ENCODE measurements around the gene HOXC6. TPM values are rescaled to one million over a fixed set of nuclear protein-coding genes. Genes with fewer than 3 reads are reported as not detected.

HOXC6 gene
- total RNA-seq, 3 donors from 2014 or later, result 3.3 to 4.1 (median 4.0) TPM

DNA sequence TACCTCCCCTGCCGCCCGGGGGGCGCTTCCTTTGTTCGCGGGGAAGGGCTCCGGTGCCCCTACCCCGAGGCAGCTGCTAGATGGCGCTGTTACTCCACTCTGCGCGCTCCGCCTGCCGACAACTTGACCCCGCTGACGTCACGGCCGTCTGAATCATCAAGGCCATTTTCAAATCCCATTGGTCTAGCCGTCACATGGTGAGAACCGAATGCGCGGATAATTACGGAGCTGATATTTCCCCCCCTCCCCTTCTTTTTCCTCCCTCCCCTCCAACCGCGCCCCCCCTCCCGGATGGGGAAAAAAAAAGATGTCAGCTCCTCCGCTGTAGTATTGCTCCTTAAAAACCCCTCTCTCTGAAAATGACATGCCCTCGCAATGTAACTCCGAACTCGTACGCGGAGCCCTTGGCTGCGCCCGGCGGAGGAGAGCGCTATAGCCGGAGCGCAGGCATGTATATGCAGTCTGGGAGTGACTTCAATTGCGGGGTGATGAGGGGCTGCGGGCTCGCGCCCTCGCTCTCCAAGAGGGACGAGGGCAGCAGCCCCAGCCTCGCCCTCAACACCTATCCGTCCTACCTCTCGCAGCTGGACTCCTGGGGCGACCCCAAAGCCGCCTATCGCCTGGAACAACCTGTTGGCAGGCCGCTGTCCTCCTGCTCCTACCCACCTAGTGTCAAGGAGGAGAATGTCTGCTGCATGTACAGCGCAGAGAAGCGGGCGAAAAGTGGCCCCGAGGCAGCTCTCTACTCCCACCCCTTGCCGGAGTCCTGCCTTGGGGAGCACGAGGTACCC is 43.1 kb upstream of the HOXC6 start, which contains the start of gene HOXC10:
Gene HOXC10, plus strand, starts transcription at position 246 of the 791 bp plus-strand sequence. Its CDS starts 114 bp downstream, at position 360.
- intact Hi-C loops (cut with DNase I; ENCODE audit: low total_unique reads), result no loop called here
- TF ChIP-seq POLR2A (IDR thresholded peaks at IDR 0.05) (no peak), POLR2AphosphoS5 (IDR thresholded peaks at IDR 0.05) (peak in 1 of 3 donors; percentile 31)
- TF ChIP-seq, protein P1, sequence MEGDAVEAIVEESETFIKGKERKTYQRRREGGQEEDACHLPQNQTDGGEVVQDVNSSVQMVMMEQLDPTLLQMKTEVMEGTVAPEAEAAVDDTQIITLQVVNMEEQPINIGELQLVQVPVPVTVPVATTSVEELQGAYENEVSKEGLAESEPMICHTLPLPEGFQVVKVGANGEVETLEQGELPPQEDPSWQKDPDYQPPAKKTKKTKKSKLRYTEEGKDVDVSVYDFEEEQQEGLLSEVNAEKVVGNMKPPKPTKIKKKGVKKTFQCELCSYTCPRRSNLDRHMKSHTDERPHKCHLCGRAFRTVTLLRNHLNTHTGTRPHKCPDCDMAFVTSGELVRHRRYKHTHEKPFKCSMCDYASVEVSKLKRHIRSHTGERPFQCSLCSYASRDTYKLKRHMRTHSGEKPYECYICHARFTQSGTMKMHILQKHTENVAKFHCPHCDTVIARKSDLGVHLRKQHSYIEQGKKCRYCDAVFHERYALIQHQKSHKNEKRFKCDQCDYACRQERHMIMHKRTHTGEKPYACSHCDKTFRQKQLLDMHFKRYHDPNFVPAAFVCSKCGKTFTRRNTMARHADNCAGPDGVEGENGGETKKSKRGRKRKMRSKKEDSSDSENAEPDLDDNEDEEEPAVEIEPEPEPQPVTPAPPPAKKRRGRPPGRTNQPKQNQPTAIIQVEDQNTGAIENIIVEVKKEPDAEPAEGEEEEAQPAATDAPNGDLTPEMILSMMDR (IDR thresholded peaks at IDR 0.05), result peak in 2 of 3 donors; percentile 33 to 43

DNA sequence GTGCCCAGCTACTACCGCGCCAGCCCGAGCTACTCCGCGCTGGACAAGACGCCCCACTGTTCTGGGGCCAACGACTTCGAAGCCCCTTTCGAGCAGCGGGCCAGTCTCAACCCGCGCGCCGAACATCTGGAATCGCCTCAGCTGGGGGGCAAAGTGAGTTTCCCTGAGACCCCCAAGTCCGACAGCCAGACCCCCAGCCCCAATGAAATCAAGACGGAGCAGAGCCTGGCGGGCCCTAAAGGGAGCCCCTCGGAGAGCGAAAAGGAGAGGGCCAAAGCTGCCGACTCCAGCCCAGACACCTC is 42.6 kb upstream of the HOXC6 start:
- Histone ChIP-seq H3K27me3 (peaks cover 7 to 95% of the 10 kb centered on the region in 2 donors), H3K4me1 (peaks cover 0 to 8% of the 10 kb centered on the region in 2 donors), H3K36me3 (no peaks in the 10 kb centered on the region), H3K9me3 (no peaks in the 10 kb centered on the region), H3K4me3 (peak overlapping the region; percentile 52 to 69 (median 54)), H3K27ac (peak overlapping the region; percentile 50 to 84)
- intact Hi-C loops (cut with DNase I; ENCODE audit: low total_unique reads), result no loop called here
- no peak for DNase-seq (ENCODE audit: low spot score in 2 of 2)
- no peak for TF ChIP-seq POLR2AphosphoS5 (IDR thresholded peaks at IDR 0.05)
- TF ChIP-seq POLR2A (IDR thresholded peaks at IDR 0.05), result no peak
- TF ChIP-seq, protein P1 (IDR thresholded peaks at IDR 0.05), result no peak

More for the DNA sequence above, 43.1 kb upstream of the HOXC6 start, which contains the start of gene HOXC10:
- DNase-seq (ENCODE audit: low spot score in 2 of 2), result peak; percentile 87 to 92
- Histone ChIP-seq H3K4me3 (peak within 1 kb of the TSS; percentile 52 to 69 (median 54)), H3K36me3 (no peaks in the 10 kb centered on the region), H3K9me3 (no peaks in the 10 kb centered on the region), H3K27ac (peak within 1 kb of the TSS; percentile 50 to 84), H3K4me1 (peaks cover 0 to 8% of the 10 kb centered on the region in 2 donors), H3K27me3 (peaks cover 4 to 91% of the 10 kb centered on the region in 2 donors)

DNA sequence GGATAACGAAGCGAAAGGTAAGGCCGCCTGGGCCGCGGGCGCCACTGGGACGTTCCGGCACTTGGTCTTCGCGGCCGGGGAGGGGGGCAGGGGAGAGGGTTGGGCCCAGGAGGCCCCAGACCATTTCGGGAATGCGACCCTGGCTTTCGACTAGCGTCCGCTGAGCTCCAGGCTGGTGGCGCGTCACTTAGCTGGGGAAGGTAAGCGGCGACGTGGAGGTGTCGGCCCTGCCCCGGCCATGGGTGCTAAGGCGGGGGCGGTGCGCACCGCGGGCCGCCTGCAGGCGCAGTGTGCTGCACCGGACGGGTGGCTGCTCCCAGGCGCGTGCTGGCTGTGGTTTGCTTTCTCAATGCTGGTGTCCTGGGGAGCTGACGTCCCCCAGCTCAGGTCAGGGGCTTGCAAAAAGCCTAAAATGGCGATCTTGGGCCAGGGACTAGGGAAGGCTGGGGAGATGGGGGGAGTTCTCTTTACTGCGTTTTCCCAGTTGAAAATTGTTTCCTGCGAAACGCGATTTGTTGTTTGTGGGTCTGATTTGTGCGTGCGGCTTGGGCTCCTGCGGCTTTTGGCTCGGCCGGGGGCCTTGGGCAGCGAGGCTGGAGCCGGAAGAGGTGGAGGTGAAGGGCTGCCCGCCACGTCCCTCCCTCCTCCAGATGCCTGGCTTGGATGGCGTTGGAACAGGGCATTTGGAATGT is 42.1 kb upstream of the HOXC6 start:
- no peak for DNase-seq (ENCODE audit: low spot score in 2 of 2)
- TF ChIP-seq, protein P1 (IDR thresholded peaks at IDR 0.05), result peak in 2 of 3 donors; percentile 10 to 17
- TF ChIP-seq POLR2A (IDR thresholded peaks at IDR 0.05) (no peak), POLR2AphosphoS5 (IDR thresholded peaks at IDR 0.05) (peak in 2 of 3 donors; percentile 23 to 26)
- H3K27me3 ChIP-seq, result peaks cover 8 to 95% of the 10 kb centered on the region in 2 donors
- no peaks in the 10 kb centered on the region for H3K9me3 ChIP-seq
- no peaks in the 10 kb centered on the region for H3K36me3 ChIP-seq
- peaks cover 0 to 8% of the 10 kb centered on the region in 2 donors for H3K4me1 ChIP-seq
- intact Hi-C loops (cut with DNase I; ENCODE audit: low total_unique reads), result no loop called here
- peak overlapping the region; percentile 50 to 84 for H3K27ac ChIP-seq
- peak overlapping the region; percentile 52 to 69 (median 54) for H3K4me3 ChIP-seq

DNA sequence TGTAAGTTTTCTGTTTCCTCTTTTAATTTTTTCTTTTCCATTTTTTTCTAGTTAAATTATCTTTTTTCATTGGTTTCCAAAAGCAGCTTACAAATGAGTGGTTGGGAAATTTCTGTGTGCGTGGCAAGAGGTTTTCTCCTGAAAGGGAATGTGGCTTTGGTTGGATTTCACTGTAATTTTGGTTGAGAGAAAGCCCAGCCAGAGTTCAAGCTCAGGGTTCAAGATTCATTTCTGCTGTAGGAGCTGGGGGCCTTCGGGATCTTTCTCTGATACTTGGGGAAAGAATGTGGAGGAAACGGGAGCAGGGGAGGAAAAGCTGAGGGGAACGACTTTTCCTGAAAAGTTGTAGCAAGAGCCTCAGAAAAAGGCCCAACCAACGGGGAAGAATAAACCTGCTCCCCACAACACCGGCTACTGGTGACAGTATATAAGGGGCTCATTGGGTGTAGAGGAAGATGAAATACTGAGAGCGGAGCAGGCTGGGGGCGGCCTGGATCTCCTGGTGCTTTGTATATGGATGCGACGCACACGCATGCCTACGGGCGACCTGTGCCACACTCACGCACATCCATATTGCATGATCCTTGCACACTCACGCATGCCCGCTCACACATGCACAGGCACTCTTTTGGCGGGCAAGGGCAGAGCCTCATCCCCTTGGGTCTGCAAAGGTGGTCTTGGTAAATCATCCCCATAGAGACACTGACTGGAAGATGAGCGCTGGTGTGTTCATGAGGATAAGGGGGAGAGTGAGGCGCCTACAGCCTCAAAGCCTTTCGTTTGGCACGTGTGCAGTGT is 41.4 kb upstream of the HOXC6 start:
- Histone ChIP-seq H3K27me3 (peaks cover 8 to 96% of the 10 kb centered on the region in 2 donors), H3K9me3 (no peaks in the 10 kb centered on the region), H3K4me1 (peaks cover 0 to 8% of the 10 kb centered on the region in 2 donors), H3K4me3 (peak overlapping the region; percentile 52 to 69 (median 54)), H3K27ac (peak overlapping the region; percentile 50 to 69), H3K36me3 (no peaks in the 10 kb centered on the region)
- no peak for DNase-seq (ENCODE audit: low spot score in 2 of 2)
- TF ChIP-seq, protein P1 (IDR thresholded peaks at IDR 0.05), result no peak
- TF ChIP-seq POLR2A (IDR thresholded peaks at IDR 0.05), result no peak
- no peak for TF ChIP-seq POLR2AphosphoS5 (IDR thresholded peaks at IDR 0.05)
- intact Hi-C loops (cut with DNase I; ENCODE audit: low total_unique reads), result no loop called here
